HEK293 (cell line): ENCODE data around the gene RPUSD4.

Experiments used
- OSR2 ChIP-seq: fragments of 450-650 bp; formaldehyde crosslinking; IDR thresholded peaks from 2 replicates; pipeline ENCODE4 v1.5.1; 2016; ENCODE audit warnings: missing biosample characterization, missing genetic modification characterization
- ZNF23 ChIP-seq: fragments of 450-650 bp; formaldehyde crosslinking; IDR thresholded peaks from 2 replicates; pipeline ENCODE4 v1.5.1; 2016; ENCODE audit warnings: missing biosample characterization, missing genetic modification characterization, borderline replicate concordance
- ZNF473 ChIP-seq: fragments of 450-650 bp; formaldehyde crosslinking; IDR thresholded peaks from 2 replicates; pipeline ENCODE4 v1.5.1; 2017; ENCODE audit warnings: missing biosample characterization, missing genetic modification characterization
- ZNF768 ChIP-seq: fragments of 450-650 bp; formaldehyde crosslinking; IDR thresholded peaks from 2 replicates; pipeline ENCODE4 v1.5.1; 2018; ENCODE audit warnings: missing biosample characterization, mild to moderate bottlenecking, missing genetic modification characterization
- ZSCAN30 ChIP-seq: fragments of 450-650 bp; IDR thresholded peaks from 2 replicates; pipeline ENCODE4 v1.5.1; 2018; ENCODE audit warnings: missing biosample characterization, mild to moderate bottlenecking, missing genetic modification characterization, moderate library complexity
- TF ChIP-seq, protein P1 (sequence below): fragments of 450-650 bp; formaldehyde crosslinking; IDR thresholded peaks from 2 replicates; pipeline ENCODE4 v1.5.1; 2016; ENCODE audit warnings: missing biosample characterization, missing genetic modification characterization
- TF ChIP-seq, protein P2 (sequence below): fragments of 450-650 bp; formaldehyde crosslinking; IDR thresholded peaks from 2 replicates; pipeline ENCODE4 v1.5.1; 2016; ENCODE audit warnings: missing biosample characterization, missing genetic modification characterization

GRCh38 chr11:126198648-126199047, 12.8 kb downstream of the RPUSD4 start:
- TF ChIP-seq, protein P1, sequence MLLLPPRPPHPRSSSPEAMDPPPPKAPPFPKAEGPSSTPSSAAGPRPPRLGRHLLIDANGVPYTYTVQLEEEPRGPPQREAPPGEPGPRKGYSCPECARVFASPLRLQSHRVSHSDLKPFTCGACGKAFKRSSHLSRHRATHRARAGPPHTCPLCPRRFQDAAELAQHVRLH, result no peak
- TF ChIP-seq, protein P2, sequence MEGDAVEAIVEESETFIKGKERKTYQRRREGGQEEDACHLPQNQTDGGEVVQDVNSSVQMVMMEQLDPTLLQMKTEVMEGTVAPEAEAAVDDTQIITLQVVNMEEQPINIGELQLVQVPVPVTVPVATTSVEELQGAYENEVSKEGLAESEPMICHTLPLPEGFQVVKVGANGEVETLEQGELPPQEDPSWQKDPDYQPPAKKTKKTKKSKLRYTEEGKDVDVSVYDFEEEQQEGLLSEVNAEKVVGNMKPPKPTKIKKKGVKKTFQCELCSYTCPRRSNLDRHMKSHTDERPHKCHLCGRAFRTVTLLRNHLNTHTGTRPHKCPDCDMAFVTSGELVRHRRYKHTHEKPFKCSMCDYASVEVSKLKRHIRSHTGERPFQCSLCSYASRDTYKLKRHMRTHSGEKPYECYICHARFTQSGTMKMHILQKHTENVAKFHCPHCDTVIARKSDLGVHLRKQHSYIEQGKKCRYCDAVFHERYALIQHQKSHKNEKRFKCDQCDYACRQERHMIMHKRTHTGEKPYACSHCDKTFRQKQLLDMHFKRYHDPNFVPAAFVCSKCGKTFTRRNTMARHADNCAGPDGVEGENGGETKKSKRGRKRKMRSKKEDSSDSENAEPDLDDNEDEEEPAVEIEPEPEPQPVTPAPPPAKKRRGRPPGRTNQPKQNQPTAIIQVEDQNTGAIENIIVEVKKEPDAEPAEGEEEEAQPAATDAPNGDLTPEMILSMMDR, result no peak
- TF ChIP-seq ZSCAN30 (tag by site-specific recombination), result no peak
- TF ChIP-seq ZNF768 (tag by site-specific recombination), result no peak
- TF ChIP-seq ZNF473, result no peak
- no peak for TF ChIP-seq ZNF23 (tag by site-specific recombination)
- no peak for TF ChIP-seq OSR2 (tag by site-specific recombination)
